ENCODE data around the gene ALCAM.

Gene ALCAM

DNA sequence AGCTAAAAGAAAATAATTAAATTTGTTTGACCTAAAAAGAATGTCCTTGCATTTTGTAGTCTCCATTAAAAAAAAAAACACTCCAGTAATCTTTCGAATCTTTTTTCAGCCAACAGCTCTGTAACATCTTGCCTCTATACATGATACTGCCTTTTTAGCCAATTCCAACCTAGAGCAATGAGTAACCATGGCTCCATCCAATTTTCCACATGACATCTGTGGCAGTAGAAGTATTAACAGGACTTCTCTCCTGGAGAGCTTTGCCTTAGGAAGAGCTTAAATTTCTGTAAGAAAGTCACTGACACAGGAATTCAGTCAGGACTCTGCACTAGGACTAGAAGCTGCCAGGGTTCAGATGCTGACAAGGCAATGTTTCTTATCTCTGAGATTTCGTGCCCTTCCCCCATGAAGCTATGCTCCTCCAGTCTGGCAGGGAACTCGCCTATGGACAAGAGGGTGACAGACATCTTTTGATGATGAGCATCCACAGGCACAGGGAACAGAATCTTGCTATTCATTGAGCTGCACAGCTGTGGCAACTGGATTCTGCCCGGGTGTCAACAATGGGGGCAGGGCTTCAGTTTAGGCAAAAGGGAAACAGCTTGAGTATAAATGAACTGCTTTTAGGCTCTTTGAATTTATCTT lies 81.8 kb downstream of the ALCAM start:
- Histone ChIP-seq H3K9me3 (ENCODE audit: control insufficient read depth, insufficient read depth, low read length) (no peaks in the 10 kb centered on the region), H3K36me3 (ENCODE audit: insufficient read depth, low read length) (no peaks in the 10 kb centered on the region; the same call in 1 of the 2 replicates), H3K9ac (ENCODE audit: low read depth, low read length) (no peak overlapping the region), H3K4me1 (ENCODE audit: insufficient read depth, low read length) (peaks cover 6% of the 10 kb centered on the region; the same call in 1 of the 2 replicates)

DNA sequence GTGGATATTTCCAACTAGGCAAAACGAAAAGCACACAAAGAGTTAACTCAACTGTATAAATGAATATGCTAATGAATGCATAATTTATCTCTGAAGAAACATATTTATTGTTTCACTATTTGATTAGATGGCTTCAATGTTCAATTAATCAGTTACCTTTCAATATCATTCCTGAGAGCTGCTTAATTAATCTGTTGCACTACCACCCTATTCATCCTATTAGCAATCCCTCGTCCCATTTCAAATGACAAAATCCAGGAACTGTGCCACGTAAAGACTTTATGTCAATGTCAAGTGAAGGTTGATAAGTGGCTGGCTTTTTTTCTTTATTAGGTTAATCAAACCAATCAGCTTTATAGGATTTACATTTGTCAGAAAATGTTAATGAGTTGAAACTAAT lies 82.7 kb downstream of the ALCAM start:
- Histone ChIP-seq H3K4me1 (ENCODE audit: insufficient read depth, low read length) (peaks cover 6% of the 10 kb centered on the region; the same call in 1 of the 2 replicates), H3K36me3 (ENCODE audit: insufficient read depth, low read length) (no peaks in the 10 kb centered on the region; the same call in 1 of the 2 replicates), H3K9me3 (ENCODE audit: control insufficient read depth, insufficient read depth, low read length) (no peaks in the 10 kb centered on the region)

DNA sequence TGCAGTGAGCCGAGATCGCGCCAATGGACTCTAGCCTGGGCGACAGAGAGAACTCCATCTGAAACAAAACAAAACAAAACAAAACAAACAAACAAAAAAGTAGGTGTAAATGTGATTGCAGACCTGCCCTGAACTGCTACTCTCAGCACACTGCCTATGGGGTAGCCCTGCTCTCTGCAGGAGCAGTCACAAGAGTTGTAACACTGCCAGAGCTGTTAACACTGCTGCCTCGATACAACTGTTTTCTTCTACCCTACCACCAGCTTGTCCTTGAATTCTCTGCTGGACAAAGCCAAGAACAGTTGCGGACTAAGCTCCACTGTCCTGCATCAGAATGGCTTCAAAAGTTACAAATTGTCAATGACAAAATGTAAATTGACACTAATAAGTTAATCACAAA lies 89.3 kb downstream of the ALCAM start:
- H3K4me1 ChIP-seq (ENCODE audit: insufficient read depth, low read length) = peaks cover 5% of the 10 kb centered on the region; the same call in 1 of the 2 replicates
- H3K9ac ChIP-seq (ENCODE audit: low read depth, low read length) = no peak overlapping the region
- no peaks in the 10 kb centered on the region for H3K36me3 ChIP-seq (ENCODE audit: insufficient read depth, low read length)
- H3K9me3 ChIP-seq (ENCODE audit: control insufficient read depth, insufficient read depth, low read length) = no peaks in the 10 kb centered on the region

More for the DNA sequence above, 82.7 kb downstream of the ALCAM start:
- H3K9ac ChIP-seq (ENCODE audit: low read depth, low read length) = no peak overlapping the region

DNA sequence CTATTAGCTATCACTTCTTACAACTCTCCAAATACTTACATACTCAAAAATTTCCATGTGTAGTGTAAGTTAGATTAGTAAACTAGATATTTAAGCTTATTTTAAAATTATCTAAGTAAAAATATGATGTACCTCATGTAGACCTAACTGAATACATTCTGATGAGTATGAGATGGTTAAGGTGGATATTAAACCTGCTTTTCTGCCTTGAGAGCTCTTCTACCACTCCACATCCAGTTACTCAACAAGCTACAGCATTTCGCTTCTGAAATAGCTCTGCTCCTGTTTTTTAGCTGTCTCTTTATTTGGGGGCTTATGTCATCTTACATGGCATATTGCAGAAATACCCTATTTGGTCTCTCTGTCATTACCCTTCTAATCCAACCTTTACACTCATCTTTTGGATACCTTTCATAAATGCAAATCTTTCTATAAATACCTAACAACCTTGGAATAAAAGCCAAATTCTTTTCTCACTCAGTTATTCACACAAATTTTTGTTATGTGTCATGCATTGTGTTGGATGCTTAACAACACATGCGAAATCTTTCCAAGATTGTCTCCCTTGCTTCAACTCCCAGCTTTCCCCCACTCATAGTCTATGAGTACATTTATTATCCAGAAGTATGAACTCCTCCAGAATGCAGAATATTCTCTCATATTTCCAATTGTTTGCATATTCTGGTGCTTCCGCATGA lies 92.0 kb downstream of the ALCAM start:
- Histone ChIP-seq H3K9ac (ENCODE audit: low read depth, low read length) (no peak overlapping the region), H3K9me3 (ENCODE audit: control insufficient read depth, insufficient read depth, low read length) (no peaks in the 10 kb centered on the region), H3K4me1 (ENCODE audit: insufficient read depth, low read length) (peaks cover 5% of the 10 kb centered on the region; the same call in 1 of the 2 replicates), H3K36me3 (ENCODE audit: insufficient read depth, low read length) (no peaks in the 10 kb centered on the region)

DNA sequence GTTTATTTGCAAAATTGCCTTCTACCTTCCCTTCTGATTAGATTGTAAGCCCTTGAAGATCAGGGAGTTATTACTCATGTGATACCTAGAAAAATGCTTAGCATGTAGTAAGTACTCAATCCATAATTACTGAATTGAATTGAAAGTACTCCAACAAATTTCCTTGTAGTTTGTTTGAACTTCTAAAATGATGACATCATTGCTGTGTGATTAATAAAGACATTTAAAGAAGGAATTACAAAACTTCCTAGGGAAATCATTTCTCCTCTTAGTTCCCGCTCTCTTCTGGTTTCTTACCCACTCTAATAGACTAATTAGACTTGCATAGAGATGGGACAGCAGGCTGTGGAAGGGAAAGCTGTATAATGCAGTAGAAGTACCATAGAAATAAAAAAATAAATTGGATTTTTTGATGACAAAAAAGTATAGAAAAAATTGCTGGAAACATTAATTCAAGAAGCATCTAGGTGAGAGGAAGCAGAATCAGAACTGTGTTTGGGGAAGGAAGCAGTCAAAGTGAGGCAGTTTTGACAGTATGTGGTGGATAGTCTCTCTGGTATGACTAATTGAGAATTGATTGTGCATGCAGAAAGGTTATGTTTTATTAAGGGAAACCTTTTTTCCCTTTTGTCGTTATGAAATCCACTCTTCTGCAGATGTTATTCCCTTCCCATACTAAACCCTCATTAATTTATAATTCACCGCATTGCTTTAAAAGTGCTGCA lies 93.0 kb downstream of the ALCAM start:
- Histone ChIP-seq H3K36me3 (ENCODE audit: insufficient read depth, low read length) (no peaks in the 10 kb centered on the region), H3K9me3 (ENCODE audit: control insufficient read depth, insufficient read depth, low read length) (no peaks in the 10 kb centered on the region), H3K9ac (ENCODE audit: low read depth, low read length) (no peak overlapping the region), H3K4me1 (ENCODE audit: insufficient read depth, low read length) (peaks cover 5% of the 10 kb centered on the region; the same call in 1 of the 2 replicates)

DNA sequence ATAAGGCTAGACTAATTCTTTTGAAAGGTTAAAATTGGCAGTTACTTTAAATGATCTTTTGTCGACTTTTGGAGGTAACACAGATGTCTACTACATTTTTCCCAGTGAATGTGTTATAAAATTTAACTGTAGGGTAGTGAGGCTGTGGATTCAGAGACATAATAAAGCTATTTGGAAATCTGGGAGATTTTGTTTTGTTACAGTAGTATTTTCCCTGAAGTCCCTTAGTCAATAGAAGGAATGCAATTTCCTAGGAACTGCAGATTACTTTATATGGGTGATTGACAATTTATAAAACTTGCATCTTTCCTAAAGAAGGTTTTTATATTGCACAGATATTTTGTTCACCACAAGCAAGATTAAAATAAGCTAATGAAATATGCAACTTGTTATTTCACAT lies 96.9 kb downstream of the ALCAM start:
- Histone ChIP-seq H3K36me3 (ENCODE audit: insufficient read depth, low read length) (no peaks in the 10 kb centered on the region), H3K4me1 (ENCODE audit: insufficient read depth, low read length) (peaks cover 5% of the 10 kb centered on the region; the same call in 1 of the 2 replicates), H3K9me3 (ENCODE audit: control insufficient read depth, insufficient read depth, low read length) (no peaks in the 10 kb centered on the region), H3K9ac (ENCODE audit: low read depth, low read length) (no peak overlapping the region)

DNA sequence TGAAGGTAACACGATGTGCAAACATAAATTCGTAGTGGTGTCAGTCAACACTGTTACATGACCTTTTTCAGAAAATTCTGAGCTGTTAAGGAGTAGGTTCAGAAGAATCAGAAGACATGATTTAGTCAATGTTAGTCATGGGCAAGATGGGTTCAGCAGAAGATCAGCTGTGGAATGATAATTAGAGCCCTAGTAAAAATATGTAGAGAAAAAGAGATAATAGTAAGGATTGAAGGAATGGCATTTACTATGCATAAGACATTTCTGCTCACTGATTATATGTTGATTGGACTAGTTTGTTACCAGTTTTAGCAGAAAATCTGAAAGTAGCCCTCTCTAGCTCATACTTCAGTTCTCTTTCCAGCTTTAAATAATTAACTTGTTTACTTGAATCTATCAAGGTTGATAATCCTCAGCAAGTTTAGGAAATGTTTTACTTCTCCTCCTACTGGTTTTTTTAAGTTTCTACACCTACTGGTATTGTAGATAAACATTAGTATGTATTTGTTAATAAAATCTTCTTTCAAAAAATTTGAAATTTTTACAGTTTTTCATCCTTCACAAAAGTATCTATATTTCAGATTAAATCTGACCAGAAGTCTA lies 98.6 kb downstream of the ALCAM start:
- no peaks in the 10 kb centered on the region for H3K36me3 ChIP-seq (ENCODE audit: insufficient read depth, low read length)
- H3K4me1 ChIP-seq (ENCODE audit: insufficient read depth, low read length) = peaks cover 1% of the 10 kb centered on the region; the same call in 1 of the 2 replicates
- no peak overlapping the region for H3K9ac ChIP-seq (ENCODE audit: low read depth, low read length)
- no peaks in the 10 kb centered on the region for H3K9me3 ChIP-seq (ENCODE audit: control insufficient read depth, insufficient read depth, low read length)

DNA sequence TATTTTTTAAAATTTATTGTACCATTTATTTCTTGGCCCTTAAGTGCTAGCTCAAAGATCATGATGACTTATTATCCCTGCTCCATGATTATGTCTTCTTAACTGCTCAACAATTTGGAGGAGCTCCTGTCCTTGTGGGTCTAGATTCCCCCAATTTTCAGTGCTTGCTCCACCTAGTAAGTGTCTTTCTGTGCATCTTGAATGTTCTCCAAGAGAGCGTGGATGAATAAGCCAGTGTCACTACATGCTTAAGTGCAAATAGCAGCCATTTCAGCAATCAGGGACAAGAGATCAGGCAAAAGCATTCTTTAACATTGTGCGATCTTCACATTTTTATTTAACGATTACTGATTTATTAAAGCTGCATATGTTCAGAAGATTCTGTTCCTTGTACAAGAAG lies 99.4 kb downstream of the ALCAM start:
- 0 out of 2 replicates have a peak, but pooled peaks cover 4% of the 10 kb centered on the region for H3K4me1 ChIP-seq (ENCODE audit: insufficient read depth, low read length)
- H3K36me3 ChIP-seq (ENCODE audit: insufficient read depth, low read length) = no peaks in the 10 kb centered on the region
- no peaks in the 10 kb centered on the region for H3K9me3 ChIP-seq (ENCODE audit: control insufficient read depth, insufficient read depth, low read length)
- no peak overlapping the region for H3K9ac ChIP-seq (ENCODE audit: low read depth, low read length)

DNA sequence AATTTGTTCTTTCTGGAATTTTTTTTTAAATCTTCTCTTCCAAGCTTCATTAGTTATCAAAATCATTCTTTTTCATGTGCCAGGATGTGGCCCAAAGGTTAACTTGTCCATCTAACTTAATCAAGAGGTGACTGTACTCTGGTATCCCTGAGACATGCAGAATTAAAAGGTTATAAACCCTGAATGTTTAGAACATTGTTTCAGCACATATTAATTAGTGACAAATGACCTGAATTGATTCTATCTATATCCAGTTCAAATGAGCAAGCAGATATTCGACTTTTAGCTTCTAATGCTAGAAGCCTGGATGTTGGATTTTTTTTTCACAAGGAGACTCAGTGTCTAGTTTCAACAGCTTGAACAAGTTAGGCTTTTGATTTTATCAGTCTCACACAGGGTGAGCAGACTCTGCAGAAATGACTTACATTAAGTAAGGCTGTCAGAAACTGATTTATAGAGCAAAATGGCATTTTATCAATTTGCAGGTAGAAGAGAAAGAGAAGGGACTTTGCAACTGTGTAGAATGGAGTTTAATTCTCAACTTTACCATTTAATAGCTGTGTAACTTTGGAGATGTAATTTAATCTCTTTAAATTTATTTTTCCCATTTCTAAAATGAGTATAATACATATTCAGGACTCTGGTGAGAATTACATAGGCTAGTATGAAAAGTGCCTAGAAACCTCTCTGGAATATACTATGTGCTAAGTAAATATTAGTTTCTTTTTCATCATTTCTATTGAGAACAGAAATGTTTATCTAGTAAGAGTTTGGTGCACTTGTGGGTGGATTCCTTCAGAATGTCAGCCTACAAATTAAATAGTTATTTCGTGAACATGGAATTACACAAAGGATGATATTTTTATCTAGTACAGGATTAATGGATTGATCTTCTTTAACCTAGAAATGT lies 100.0 kb downstream of the ALCAM start:
- Histone ChIP-seq H3K9ac (ENCODE audit: low read depth, low read length) (no peak overlapping the region), H3K4me1 (ENCODE audit: insufficient read depth, low read length) (0 out of 2 replicates have a peak, but pooled peaks cover 4% of the 10 kb centered on the region), H3K9me3 (ENCODE audit: control insufficient read depth, insufficient read depth, low read length) (no peaks in the 10 kb centered on the region), H3K36me3 (ENCODE audit: insufficient read depth, low read length) (no peaks in the 10 kb centered on the region)

DNA sequence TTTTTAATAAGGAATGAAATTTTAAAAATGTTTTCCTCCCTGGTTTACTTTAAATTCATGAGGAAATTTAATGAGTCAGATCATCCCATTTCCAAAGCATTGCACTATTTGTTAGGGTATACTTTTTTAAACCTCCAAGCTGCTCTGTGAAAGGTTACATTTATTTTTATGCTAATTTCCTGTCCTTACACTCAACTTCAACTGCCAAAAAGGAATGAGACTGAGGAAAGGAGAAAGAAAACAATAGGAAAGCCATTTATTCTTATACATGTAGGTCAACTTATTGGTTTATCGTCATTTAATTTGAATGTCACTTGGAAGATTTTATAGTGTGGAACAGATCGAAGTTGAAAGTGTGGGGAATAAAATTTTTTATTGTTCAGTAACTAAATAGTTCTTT lies 104.1 kb downstream of the ALCAM start:
- Histone ChIP-seq H3K9ac (ENCODE audit: low read depth, low read length) (no peak overlapping the region), H3K4me1 (ENCODE audit: insufficient read depth, low read length) (0 out of 2 replicates have a peak, but pooled peaks cover 4% of the 10 kb centered on the region), H3K9me3 (ENCODE audit: control insufficient read depth, insufficient read depth, low read length) (no peaks in the 10 kb centered on the region), H3K36me3 (ENCODE audit: insufficient read depth, low read length) (no peaks in the 10 kb centered on the region)

DNA sequence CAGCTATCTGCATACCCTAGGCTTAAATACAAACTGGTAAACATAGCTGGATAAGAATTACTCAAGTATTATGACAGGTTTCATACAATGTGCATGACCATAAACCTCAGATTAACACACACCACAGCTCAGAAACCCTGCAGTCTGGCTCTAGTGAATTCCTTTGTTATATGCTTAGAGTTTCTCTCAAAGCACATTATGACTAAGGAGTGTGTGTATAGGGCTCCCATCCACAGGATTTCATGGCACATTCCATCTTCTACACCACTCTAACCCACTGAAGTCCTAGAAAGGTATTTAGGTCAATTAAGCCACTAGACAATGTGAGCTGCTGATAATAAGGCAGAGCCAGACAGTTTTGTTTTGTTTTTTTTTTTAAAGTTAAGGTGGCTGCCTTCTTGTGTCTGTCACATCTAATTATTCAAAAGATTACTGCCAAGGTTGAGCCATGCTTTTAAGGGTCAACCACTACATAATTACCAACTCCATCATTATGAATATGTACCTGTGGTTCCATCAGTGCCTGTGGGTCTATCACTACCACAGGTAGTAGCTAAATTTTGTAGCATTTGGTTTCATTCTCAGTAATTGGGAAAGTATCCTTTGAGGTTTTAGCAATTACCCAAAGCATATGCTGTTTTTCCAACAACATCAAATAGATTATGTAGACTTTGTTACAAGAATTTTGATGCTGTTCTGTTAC lies 107.0 kb downstream of the ALCAM start:
- Histone ChIP-seq H3K4me1 (ENCODE audit: insufficient read depth, low read length) (0 out of 2 replicates have a peak, but pooled peaks cover 4% of the 10 kb centered on the region), H3K36me3 (ENCODE audit: insufficient read depth, low read length) (no peaks in the 10 kb centered on the region), H3K9ac (ENCODE audit: low read depth, low read length) (no peak overlapping the region), H3K9me3 (ENCODE audit: control insufficient read depth, insufficient read depth, low read length) (peaks cover 6% of the 10 kb centered on the region; the same call in 1 of the 2 replicates)

DNA sequence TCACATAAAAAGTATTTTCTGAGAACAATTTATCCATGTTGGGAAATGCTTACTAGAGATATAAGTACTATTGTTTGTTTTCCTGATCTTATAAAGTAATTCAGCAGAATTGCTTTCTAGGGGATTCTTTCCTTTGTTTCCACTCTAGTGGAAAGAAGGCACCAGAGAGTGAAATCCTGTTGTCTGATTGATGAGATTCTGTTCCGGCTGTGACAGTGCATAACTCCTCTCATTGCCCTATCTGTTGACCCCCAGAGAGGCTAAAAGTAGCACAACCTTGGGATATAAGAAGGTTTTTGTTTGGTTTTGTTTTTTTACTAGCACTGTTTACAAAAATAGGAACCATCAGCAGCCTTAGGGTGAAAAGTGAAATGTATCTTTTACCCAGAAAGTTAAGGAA lies 114.1 kb downstream of the ALCAM start:
- H3K4me1 ChIP-seq (ENCODE audit: insufficient read depth, low read length) = no peaks in the 10 kb centered on the region
- no peaks in the 10 kb centered on the region for H3K36me3 ChIP-seq (ENCODE audit: insufficient read depth, low read length)
- H3K9ac ChIP-seq (ENCODE audit: low read depth, low read length) = no peak overlapping the region
- peaks cover 6% of the 10 kb centered on the region; the same call in 1 of the 2 replicates for H3K9me3 ChIP-seq (ENCODE audit: control insufficient read depth, insufficient read depth, low read length)

DNA sequence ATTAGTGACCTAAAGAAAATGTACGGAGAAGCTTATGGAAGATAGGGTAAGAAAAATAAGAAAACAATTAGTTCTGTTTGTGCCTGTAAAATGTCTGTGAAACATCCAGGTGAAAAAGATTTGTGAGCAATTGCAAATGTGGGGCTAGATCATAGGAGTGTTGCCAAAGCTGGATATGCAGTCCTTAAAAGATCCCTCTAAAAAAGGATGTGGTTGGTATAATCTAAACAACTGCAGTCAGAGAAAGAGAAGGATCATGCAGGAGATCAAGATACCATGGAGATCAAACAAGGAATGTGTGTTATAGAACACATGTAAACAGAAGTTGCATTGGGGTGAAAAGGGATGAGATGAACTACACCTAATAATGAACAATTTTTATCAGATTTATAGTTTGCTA lies 116.8 kb downstream of the ALCAM start:
- Histone ChIP-seq H3K9ac (ENCODE audit: low read depth, low read length) (no peak overlapping the region), H3K9me3 (ENCODE audit: control insufficient read depth, insufficient read depth, low read length) (peaks cover 4% of the 10 kb centered on the region; the same call in 1 of the 2 replicates), H3K36me3 (ENCODE audit: insufficient read depth, low read length) (no peaks in the 10 kb centered on the region), H3K4me1 (ENCODE audit: insufficient read depth, low read length) (no peaks in the 10 kb centered on the region)
